ENCODE data around the gene KIF16B.

The KIF16B gene

GRCh38 chr20:16222859-16223411 lies 350.3 kb downstream of the KIF16B start:
- in situ Hi-C loops (cut with MboI; ENCODE audit: low sequenced_read_pairs) = no loop called here
